ENCODE data around the gene ISG15. TPM values are rescaled to one million over a fixed set of nuclear protein-coding genes. Genes with fewer than 3 reads are reported as not detected.

ISG15 gene
- total RNA-seq, 1 experiment from 2014 or later = 758 TPM

- TF ChIP-seq EZH2 (IDR thresholded peaks at IDR 0.05; ENCODE audit: low read length, unreplicated experiment) (no peak), CTCF (conservative IDR thresholded peaks at IDR 0.05; ENCODE audit: low read depth, low read length) (no peak), EZH2phosphoT487 (IDR thresholded peaks at IDR 0.05; ENCODE audit: borderline replicate concordance, low read length) (no peak)
- Histone ChIP-seq H3F3A (ENCODE audit: low read length, unreplicated experiment) (no peaks in the 10 kb centered on the region), H4K20me1 (ENCODE audit: low read length) (peaks cover 8% of the 10 kb centered on the region; the same call in 1 of the 2 replicates), H3K9ac (ENCODE audit: low read length) (no peak overlapping the region), H3K9me2 (replicated peaks; ENCODE audit: low read length) (no peaks in the 10 kb centered on the region), H3K4me1 (ENCODE audit: insufficient read depth, low read length) (no peaks in the 10 kb centered on the region), H3K4me3 (ENCODE audit: low read length) (no peak overlapping the region), H3K27ac (ENCODE audit: low read length) (no peak overlapping the region), H3K36me3 (ENCODE audit: low read depth, low read length) (peaks cover 71% of the 10 kb centered on the region), H2AFZ (ENCODE audit: low read length) (no peak overlapping the region), H3K27me3 (ENCODE audit: low read length) (no peaks in the 10 kb centered on the region), H3K9me3 (ENCODE audit: low read length) (no peaks in the 10 kb centered on the region), H3K4me2 (ENCODE audit: low read length) (no peak overlapping the region), H3K79me2 (ENCODE audit: low read length) (no peaks in the 10 kb centered on the region)
- intact Hi-C loops (cut with micrococcal nuclease) = no loop called here
- ChIA-PET CTCF (no interaction called here), POLR2A (ENCODE audit: unreplicated experiment) (no interaction called here)
- BruUV-seq (replicated peaks) = no TSS peak
- no peak for DNase-seq
- no peak for ATAC-seq
These were observed 38.9 kb downstream of the ISG15 start for GRCh38 chr1:1052003-1052840.

GRCh38 chr1:1053022-1053421 is 39.7 kb downstream of the ISG15 start:
- Histone ChIP-seq H3K9me2 (replicated peaks; ENCODE audit: low read length) (no peaks in the 10 kb centered on the region), H3K9ac (ENCODE audit: low read length) (no peak overlapping the region), H3K36me3 (ENCODE audit: low read depth, low read length) (peaks cover 63% of the 10 kb centered on the region), H4K20me1 (ENCODE audit: low read length) (peaks cover 8% of the 10 kb centered on the region; the same call in 1 of the 2 replicates), H3K27ac (ENCODE audit: low read length) (no peak overlapping the region), H3K9me3 (ENCODE audit: low read length) (no peaks in the 10 kb centered on the region), H3K4me2 (ENCODE audit: low read length) (no peak overlapping the region), H2AFZ (ENCODE audit: low read length) (no peak overlapping the region), H3K4me3 (ENCODE audit: low read length) (no peak overlapping the region), H3K4me1 (ENCODE audit: insufficient read depth, low read length) (peaks cover 2% of the 10 kb centered on the region), H3K27me3 (ENCODE audit: low read length) (no peaks in the 10 kb centered on the region), H3K79me2 (ENCODE audit: low read length) (no peaks in the 10 kb centered on the region), H3F3A (ENCODE audit: low read length, unreplicated experiment) (no peaks in the 10 kb centered on the region)
- TF ChIP-seq EZH2 (IDR thresholded peaks at IDR 0.05; ENCODE audit: low read length, unreplicated experiment) (no peak), EZH2phosphoT487 (IDR thresholded peaks at IDR 0.05; ENCODE audit: borderline replicate concordance, low read length) (no peak), CTCF (conservative IDR thresholded peaks at IDR 0.05; ENCODE audit: low read depth, low read length) (no peak)
- ATAC-seq = no peak
- intact Hi-C loops (cut with micrococcal nuclease) = no loop called here
- POLR2A ChIA-PET (ENCODE audit: unreplicated experiment) = no interaction called here
- CTCF ChIA-PET = no interaction called here
- no TSS peak for BruUV-seq (replicated peaks)
- DNase-seq = no peak

- H4K20me1 ChIP-seq (ENCODE audit: low read length) = peaks cover 8% of the 10 kb centered on the region; the same call in 1 of the 2 replicates
- ChIA-PET POLR2A (ENCODE audit: unreplicated experiment) (no interaction called here), CTCF (no interaction called here)
- no peak overlapping the region for H2AFZ ChIP-seq (ENCODE audit: low read length)
- no peak for DNase-seq
- no peaks in the 10 kb centered on the region for H3K9me3 ChIP-seq (ENCODE audit: low read length)
- H3K36me3 ChIP-seq (ENCODE audit: low read depth, low read length) = peaks cover 62% of the 10 kb centered on the region
- H3F3A ChIP-seq (ENCODE audit: low read length, unreplicated experiment) = no peaks in the 10 kb centered on the region
- no peak for ATAC-seq
- H3K79me2 ChIP-seq (ENCODE audit: low read length) = no peaks in the 10 kb centered on the region
- peaks cover 8% of the 10 kb centered on the region for H3K4me1 ChIP-seq (ENCODE audit: insufficient read depth, low read length)
- no peak for TF ChIP-seq EZH2phosphoT487 (IDR thresholded peaks at IDR 0.05; ENCODE audit: borderline replicate concordance, low read length)
- no peak for TF ChIP-seq EZH2 (IDR thresholded peaks at IDR 0.05; ENCODE audit: low read length, unreplicated experiment)
- TF ChIP-seq CTCF (conservative IDR thresholded peaks at IDR 0.05; ENCODE audit: low read depth, low read length) = no peak
- no peak overlapping the region for H3K4me3 ChIP-seq (ENCODE audit: low read length)
- H3K4me2 ChIP-seq (ENCODE audit: low read length) = no peak overlapping the region
- H3K27ac ChIP-seq (ENCODE audit: low read length) = no peak overlapping the region
- no peaks in the 10 kb centered on the region for H3K27me3 ChIP-seq (ENCODE audit: low read length)
- intact Hi-C loops (cut with micrococcal nuclease) = no loop called here
- H3K9ac ChIP-seq (ENCODE audit: low read length) = no peak overlapping the region
- BruUV-seq (replicated peaks) = no TSS peak
- H3K9me2 ChIP-seq (replicated peaks; ENCODE audit: low read length) = no peaks in the 10 kb centered on the region
These were observed 40.4 kb downstream of the ISG15 start for GRCh38 chr1:1053682-1054081.

Measured in PC-3 (cell line).